ENCODE results near the gene COQ8A.

The COQ8A gene

GRCh38 chr1:227032396-227032795, 92.3 kb downstream of the COQ8A start:
- no peak for DNase-seq (ENCODE audit: low read depth)

GRCh38 chr1:227033880-227034279, 93.8 kb downstream of the COQ8A start:
- DNase-seq (ENCODE audit: low read depth): no peak

GRCh38 chr1:227035316-227035715, 95.2 kb downstream of the COQ8A start:
- no peak for DNase-seq (ENCODE audit: low read depth)

GRCh38 chr1:227037121-227037520, 97.0 kb downstream of the COQ8A start:
- DNase-seq (ENCODE audit: low read depth): no peak

Measured in activated T-helper 1 cell treated with Interleukin-2 at 50 U/mL for 16 hours (primary cell).